Ishikawa (cell line): ENCODE measurements around the gene RFC4.

Source experiments
- CEBPB ChIP-seq: IDR thresholded peaks from 2 replicates; pipeline ENCODE4 v1.6.1; 2012
- CREB1 ChIP-seq: IDR thresholded peaks from 2 replicates; pipeline ENCODE4 v1.6.1; 2012; ENCODE audit warnings: low read depth
- EGR1 ChIP-seq: IDR thresholded peaks from 2 replicates; pipeline ENCODE4 v1.6.1; 2012
- EP300 ChIP-seq: IDR thresholded peaks from 2 replicates; pipeline ENCODE4 v1.6.1; 2012; ENCODE audit warnings: borderline replicate concordance
- FOXM1 ChIP-seq: IDR thresholded peaks from 2 replicates; pipeline ENCODE4 v1.6.1; 2012; ENCODE audit warnings: low read depth, borderline replicate concordance
- NFIC ChIP-seq: IDR thresholded peaks from 2 replicates; pipeline ENCODE4 v1.6.1; 2012
- RAD21 ChIP-seq: IDR thresholded peaks from 2 replicates; pipeline ENCODE4 v1.6.1; 2012; ENCODE audit warnings: low read depth
- TAF1 ChIP-seq: IDR thresholded peaks from 2 replicates; pipeline ENCODE4 v1.6.1; 2012; ENCODE audit warnings: low read depth, mild to moderate bottlenecking
- TCF12 ChIP-seq: IDR thresholded peaks from 2 replicates; pipeline ENCODE4 v1.6.1; 2012; ENCODE audit warnings: low read depth
- TEAD4 ChIP-seq: IDR thresholded peaks from 2 replicates; pipeline ENCODE4 v1.6.1; 2012
- YY1 ChIP-seq: IDR thresholded peaks from 2 replicates; pipeline ENCODE4 v1.6.1; 2012; ENCODE audit warnings: low read depth
- ZBTB7A ChIP-seq: IDR thresholded peaks from 2 replicates; pipeline ENCODE4 v1.6.1; 2012; ENCODE audit warnings: low read depth
- TF ChIP-seq, protein P1 (sequence below): IDR thresholded peaks from 2 replicates; pipeline ENCODE4 v1.6.1; 2012; ENCODE audit warnings: low read depth, mild to moderate bottlenecking
- TF ChIP-seq, protein P2 (sequence below): IDR thresholded peaks from 2 replicates; pipeline ENCODE4 v1.6.1; 2012
- TF ChIP-seq, protein P3 (sequence below): IDR thresholded peaks from 2 replicates; pipeline ENCODE4 v1.6.1; 2012

RFC4 gene

DNA sequence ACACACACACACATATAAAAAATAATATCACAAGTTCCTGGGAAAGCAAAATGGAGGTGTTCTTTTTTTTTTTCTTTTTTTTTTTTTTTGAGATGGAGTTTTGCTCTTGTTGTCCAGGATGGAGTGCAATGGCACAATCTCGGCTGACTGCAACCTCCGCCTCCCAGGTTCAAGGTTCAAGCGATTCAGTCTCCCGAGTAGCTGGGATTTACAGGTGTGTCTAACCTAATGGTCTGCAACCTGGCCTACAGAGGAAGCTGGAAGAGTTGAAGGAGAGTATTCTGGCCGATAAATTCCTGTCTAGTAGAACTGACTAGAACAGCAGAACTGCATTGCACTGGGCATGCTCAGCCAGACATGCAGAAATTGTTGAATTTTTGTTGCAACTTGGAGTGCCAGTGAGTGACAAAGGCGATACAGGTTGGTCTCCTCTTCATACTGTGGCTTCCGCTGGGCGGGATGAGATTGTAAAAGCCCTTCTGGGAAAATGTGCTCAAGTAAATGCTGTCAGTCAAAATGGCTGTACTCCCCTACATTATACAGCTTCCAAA, 45.3 kb downstream of the RFC4 start:
- TF ChIP-seq ZBTB7A (no peak), EGR1 (no peak), NFIC (no peak), EP300 (no peak), TCF12 (no peak), CREB1 (no peak), TEAD4 (no peak), RAD21 (no peak), YY1 (no peak)
- TF ChIP-seq, protein P1, sequence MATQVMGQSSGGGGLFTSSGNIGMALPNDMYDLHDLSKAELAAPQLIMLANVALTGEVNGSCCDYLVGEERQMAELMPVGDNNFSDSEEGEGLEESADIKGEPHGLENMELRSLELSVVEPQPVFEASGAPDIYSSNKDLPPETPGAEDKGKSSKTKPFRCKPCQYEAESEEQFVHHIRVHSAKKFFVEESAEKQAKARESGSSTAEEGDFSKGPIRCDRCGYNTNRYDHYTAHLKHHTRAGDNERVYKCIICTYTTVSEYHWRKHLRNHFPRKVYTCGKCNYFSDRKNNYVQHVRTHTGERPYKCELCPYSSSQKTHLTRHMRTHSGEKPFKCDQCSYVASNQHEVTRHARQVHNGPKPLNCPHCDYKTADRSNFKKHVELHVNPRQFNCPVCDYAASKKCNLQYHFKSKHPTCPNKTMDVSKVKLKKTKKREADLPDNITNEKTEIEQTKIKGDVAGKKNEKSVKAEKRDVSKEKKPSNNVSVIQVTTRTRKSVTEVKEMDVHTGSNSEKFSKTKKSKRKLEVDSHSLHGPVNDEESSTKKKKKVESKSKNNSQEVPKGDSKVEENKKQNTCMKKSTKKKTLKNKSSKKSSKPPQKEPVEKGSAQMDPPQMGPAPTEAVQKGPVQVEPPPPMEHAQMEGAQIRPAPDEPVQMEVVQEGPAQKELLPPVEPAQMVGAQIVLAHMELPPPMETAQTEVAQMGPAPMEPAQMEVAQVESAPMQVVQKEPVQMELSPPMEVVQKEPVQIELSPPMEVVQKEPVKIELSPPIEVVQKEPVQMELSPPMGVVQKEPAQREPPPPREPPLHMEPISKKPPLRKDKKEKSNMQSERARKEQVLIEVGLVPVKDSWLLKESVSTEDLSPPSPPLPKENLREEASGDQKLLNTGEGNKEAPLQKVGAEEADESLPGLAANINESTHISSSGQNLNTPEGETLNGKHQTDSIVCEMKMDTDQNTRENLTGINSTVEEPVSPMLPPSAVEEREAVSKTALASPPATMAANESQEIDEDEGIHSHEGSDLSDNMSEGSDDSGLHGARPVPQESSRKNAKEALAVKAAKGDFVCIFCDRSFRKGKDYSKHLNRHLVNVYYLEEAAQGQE, result no peak
- TF ChIP-seq, protein P2, sequence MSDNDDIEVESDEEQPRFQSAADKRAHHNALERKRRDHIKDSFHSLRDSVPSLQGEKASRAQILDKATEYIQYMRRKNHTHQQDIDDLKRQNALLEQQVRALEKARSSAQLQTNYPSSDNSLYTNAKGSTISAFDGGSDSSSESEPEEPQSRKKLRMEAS, result no peak

DNA sequence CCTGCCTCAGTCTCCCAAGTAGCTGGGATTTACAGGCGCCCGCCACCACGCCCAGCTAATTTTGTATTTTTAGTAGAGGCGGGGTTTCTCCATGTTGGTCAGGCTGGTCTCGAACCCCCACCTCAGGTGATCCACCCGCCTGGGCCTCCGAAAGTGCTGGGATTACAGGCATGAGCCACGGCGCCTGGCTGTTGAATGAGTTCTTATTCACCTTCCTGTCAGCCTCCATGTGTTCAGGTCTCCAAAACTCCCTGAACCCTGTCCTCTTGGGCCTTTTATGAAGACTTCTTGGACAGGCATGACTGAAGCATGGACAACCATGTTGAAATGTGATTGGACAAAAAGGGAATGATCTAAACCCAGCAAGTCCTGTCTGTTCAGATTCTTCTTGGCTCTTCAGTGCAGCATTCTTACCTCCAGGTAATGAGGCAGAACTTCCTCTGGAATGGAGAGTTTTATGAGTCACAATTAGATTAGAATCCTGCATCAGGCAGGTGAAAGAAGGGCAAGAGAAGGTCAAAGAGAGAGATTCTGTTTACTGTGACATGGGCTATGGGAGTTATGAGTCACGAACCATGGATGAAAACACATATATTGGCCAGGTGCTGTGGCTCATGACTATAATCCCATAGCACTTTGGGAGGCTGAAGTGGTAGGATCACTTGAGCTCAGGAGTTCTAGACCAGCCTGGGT, 46.0 kb downstream of the RFC4 start:
- TF ChIP-seq YY1 (peak; percentile 63), EP300 (peak; percentile 88), CEBPB (0 out of 2 replicates have a peak, but pooled peaks have one; percentile 4), NFIC (peak; percentile 72), EGR1 (no peak), RAD21 (peak; percentile 8; the same call in 1 of the 2 replicates), FOXM1 (peak; percentile 57; the same call in 1 of the 2 replicates), TCF12 (peak; percentile 92), TEAD4 (peak; percentile 97), ZBTB7A (no peak)
- TF ChIP-seq, protein P1, result no peak
- TF ChIP-seq, protein P3, sequence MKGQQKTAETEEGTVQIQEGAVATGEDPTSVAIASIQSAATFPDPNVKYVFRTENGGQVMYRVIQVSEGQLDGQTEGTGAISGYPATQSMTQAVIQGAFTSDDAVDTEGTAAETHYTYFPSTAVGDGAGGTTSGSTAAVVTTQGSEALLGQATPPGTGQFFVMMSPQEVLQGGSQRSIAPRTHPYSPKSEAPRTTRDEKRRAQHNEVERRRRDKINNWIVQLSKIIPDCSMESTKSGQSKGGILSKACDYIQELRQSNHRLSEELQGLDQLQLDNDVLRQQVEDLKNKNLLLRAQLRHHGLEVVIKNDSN, result peak; percentile 4; the same call in 1 of the 2 replicates
- TF ChIP-seq, protein P2, result peak; percentile 67

DNA sequence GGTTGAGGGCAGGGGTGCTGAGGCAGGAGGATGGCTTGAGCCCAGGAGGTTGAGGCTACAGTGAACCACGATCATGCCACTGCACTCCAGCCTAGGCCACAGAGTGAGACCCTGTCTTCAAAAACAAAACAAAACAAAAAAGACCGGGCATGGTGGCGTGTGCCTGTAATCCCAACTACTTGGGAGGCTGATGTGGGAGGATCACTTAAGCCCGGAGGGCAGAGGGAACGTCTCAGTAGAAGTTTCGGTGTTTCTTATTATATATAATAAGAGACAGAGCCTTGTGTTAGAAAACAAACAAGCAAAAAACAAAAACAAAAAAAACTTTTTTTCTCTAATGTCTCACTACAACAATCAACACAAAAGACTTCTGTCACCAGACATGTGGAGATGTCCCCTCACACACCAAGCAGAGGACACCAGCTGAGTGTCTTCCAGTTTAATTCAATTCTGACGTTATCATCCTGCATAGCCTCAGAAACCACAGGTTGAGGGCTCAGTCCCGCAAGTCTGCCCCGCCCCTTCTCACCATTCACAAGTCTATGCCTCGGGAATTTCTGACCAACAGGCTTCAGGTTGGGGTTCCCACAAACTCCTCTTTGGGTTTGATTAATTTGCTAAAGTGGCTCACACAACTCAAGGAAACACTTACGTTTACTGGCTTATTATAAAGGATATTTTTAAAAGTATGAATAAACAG, 46.9 kb downstream of the RFC4 start:
- no peak for TF ChIP-seq RAD21
- TF ChIP-seq, protein P3, result no peak
- TF ChIP-seq, protein P1, result no peak
- no peak for TF ChIP-seq YY1
- no peak for TF ChIP-seq EGR1
- TF ChIP-seq ZBTB7A, result no peak
- no peak for TF ChIP-seq TCF12
- TF ChIP-seq, protein P2, result no peak
- TF ChIP-seq FOXM1, result no peak
- TF ChIP-seq CEBPB, result no peak
- no peak for TF ChIP-seq NFIC
- no peak for TF ChIP-seq TAF1
- TF ChIP-seq EP300, result no peak
- no peak for TF ChIP-seq TEAD4
- no peak for TF ChIP-seq CREB1
